GM18861 (cell line): ENCODE measurements around the gene HNRNPK.

ENCODE experiments used
- ATAC-seq: cut with Tn5 transposase; IDR thresholded peaks from one replicate; pipeline ENCODE4 v1.9.1; 2021; ENCODE audit not compliant: unreplicated experiment

Gene HNRNPK

DNA sequence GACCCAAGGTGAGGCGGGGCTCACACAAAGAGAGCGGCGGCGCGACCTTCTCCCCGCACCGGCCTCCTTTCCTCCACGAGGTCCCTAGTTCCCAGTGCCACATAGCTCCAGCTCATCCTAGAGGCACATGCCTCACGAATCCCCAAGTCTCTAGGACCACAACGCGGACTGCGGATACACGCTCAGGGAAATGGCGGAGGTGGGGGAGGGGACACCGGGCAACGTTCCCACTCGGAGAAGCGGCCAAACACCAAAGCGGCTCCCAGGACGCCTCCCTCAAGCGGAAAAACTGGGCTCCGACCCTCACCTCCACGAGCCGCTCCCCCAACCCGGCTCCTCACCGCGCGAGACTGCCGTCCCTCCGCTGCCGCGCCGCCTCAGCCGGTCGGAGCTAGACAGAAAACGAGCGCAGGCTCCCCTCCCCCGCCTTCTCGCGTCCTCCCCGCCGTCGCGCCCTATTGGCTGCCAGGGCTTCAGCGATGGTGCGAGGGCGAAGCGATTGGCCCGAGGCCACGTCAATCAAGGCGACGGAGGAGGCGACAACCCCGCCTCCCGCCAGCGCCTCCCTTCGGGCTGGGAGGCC, at the start of gene HNRNPK:
TSS of gene HNRNPK (minus strand) at position 404 of the 583 bp plus-strand sequence. CDS start 1,963 bp downstream, outside the sequence.
- ATAC-seq, result peak; percentile 84

DNA sequence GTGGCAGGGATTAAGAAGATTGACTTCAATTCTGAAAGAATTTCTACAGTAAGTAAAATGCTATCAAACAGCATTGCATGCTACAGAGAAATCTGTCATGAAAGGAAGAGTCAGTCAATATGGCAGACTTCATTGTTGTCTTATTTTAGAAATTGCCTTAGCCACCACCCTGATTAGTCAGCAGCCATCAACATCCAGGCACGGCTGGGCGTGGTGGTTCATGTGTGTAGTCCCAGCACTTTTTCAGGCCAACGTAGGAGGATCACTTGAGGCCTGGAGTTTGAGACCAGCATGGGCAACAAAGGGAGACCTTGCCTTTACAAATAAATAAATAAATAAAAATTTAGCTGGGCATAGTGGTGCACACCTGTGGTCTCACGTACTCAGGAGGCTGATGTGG, 47.2 kb upstream of the HNRNPK start:
- no peak for ATAC-seq

DNA sequence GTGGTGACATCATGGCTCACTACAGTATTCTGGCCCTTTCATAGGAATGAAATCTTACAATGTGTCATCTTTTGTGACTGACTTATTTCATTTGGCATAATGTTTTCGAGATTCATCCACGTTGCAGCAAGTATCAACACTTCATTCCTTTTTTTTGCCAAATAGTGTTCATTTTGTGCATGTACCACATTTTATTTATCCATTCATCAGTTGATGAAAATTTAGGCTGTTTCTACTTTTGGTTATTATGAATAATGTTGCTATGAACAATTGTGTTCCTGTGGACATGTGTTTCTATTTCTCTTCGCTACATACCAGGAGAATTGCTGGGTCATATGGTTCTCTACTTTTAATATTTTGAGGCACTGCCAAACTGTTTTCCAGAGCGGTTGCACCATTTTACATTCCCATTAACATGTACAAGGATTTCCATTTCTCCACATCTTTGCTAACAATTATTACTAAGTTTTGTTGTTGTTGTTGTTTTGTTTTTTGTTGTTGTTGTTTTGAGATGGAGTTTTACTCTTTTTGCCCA, 44.1 kb upstream of the HNRNPK start:
- ATAC-seq, result no peak

- no peak for ATAC-seq
Measured at GRCh38 chr9:84007662-84008061, 27.6 kb upstream of the HNRNPK start.

- ATAC-seq, result peak; percentile 39
Measured at GRCh38 chr9:84003246-84003645, 23.2 kb upstream of the HNRNPK start.

DNA sequence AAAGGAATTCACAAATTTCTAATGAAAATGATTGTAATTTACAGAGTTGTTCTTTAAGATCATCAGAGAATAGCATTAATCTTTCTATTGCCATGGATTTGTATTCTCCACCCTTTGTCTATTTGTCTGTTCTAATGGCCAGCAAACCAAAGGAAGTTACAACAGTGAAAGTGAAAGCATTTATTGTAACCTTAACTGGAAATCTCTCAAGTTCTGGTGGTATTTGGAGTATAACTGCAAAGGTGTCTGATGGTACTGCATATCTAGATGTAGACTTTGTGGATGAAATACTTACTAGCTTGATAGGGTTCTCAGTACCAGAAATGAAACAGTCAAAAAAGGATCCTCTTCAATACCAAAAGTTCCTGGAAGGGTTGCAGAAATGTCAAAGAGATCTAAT, 22.3 kb upstream of the HNRNPK start:
- peak; percentile 84 for ATAC-seq

DNA sequence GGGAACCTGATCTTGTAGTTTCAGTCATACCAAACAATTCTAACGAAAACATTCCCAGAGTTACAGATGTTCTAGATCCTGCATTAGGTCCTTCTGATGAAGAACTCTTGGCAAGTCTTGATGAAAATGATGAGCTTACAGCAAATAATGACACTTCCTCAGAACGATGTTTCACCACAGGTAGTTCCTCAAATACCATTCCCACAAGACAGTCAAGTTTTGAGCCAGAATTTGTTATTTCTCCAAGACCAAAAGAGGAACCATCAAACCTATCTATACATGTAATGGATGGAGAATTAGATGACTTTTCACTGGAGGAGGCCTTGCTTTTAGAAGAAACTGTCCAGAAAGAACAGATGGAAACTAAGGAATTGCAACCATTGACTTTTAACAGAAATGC, 21.6 kb upstream of the HNRNPK start:
- ATAC-seq, result no peak

DNA sequence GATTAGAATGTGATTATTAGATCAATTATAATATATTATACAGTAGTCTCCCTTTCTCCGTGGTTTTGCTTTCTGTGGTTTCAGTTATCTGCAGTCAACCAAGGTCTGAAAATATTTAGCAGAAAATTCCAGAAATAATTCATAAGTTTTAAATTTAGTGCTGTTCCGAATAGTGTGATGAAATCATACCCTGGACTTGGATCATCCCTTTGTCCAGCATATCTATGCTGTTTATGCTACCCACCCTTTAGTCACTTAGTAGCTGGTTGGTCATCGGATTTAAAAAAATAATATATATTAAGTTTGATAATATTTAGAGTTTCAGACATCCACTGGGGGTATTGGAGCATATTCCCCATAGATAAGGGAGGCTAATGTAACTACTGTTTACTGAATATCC, 20.2 kb upstream of the HNRNPK start:
- ATAC-seq, result no peak

DNA sequence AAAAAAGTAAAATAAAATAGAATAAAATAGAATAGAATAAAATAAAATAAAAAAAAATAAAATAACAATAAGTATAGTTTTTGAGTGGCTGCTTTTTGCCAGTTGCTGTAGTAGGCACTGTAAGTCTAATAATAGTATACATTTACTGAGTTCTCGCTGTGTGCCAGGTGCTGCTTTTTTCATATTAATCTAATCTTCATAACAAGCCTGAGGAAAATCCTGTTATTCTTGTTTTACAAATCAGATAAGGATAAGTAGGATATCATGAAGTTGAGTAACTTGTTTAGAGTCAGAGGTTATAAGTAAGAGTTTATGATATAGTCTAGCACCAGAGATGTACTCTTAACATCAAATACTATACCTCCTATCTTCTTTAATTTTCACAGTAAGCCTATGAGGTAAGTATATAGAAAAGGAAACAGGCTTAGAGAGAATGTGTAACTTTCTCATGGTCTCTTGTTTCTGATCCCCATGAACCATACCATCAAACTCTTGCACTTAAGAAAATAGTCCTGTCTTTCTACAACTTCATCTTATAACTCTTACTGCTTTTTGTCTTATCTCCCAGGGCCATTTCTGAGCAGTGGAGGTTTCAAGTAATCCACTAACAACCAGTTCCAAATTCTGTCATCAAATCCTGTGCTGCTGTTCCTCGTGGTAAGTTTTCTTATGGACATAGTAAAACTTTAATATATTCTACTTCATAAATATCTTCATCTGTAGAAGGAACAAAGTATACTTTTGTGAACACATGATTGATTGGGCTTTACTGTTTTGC, 19.3 kb upstream of the HNRNPK start:
- no peak for ATAC-seq

DNA sequence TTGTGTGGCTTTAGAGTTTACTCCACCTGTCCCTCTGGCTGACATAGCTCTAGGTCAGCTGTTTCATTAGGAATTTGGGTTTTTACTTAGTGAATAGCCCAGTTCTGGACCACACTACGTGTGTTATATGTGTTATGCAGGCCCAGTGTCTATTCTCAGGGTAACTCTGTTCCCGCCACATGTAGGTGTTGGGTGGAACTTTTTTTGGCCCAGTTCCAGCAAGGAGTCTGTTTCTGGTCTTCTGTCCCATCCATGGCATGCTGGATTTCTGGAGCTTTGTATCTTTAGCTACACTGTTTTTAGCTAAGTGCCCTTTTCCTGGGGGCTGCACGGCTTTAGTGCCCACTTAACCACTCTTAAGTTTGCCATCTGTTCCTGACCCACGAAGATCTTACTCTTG, 16.1 kb upstream of the HNRNPK start:
- no peak for ATAC-seq

DNA sequence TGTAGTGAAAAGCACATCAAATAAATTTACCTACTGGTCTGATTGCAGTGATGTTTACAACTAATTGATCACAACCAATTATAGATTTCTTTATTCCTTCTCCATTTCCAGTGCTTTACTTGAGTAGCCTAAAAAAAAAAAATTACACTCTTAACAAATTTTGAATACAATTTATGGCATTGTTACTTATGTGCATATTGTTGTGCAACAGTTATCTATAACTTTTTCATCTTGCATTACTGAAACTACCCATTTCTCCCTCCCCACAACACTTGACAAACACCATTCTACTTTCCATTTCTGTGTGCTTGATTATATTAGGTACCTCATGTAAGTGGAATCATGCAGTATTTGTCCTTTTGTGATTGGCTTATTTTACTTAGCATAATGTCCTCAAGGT, 12.9 kb upstream of the HNRNPK start:
- no peak for ATAC-seq

DNA sequence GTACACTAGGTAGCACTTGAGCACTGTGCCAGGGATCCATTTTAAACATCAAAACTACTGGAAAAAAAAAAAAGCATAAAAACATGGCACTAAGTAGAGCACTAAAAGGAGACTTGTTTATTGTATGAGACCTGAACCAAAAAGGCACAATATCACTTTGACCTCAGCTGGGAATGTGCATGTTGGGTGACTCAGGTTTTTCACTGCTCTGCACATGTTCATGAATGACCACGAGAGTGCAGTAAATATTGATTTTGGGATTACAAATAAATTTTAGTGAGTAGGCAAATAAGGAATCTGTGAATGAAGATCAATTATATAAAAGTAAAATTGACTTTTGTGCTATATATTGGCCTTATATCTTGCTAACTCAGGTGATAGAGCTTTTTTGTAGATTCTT, 12.4 kb upstream of the HNRNPK start:
- no peak for ATAC-seq

DNA sequence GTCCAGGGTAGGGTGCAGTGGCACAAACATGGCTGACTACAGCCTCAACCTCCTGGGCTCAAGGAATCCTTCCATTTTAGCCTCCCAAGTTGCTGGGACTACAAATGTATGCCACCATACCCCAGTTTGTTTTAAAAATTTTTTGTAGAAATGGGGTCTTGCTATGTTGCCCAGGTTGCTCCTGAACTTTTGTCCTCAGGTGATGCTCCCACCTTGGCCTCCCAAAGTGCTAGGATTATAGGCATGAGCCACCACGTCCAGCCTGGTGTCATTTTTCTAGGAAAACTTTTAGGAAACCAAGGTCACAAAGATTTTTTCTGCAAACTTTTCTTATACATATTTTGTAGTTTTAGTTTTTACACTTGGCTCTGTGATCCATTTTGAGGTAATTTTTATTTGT, 11.3 kb upstream of the HNRNPK start:
- ATAC-seq, result no peak

DNA sequence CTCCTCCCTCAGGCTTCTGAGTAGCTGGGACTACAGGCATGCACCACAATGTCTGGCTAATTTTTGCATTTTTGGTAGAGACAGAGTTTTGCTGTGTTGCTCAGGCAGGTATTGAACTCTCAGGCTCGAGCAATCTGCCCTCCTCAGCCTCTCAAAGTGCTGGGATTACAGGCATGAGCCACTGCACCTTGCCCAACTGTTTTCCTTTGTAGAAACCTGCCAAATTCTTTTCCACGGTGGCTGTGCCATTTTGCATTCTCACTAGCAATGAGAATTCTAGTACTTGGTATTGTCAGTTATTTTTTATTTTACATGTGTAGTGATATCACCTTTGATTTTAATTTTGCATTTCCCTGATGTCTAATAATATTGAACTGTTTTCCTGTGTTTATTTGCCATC, 8.4 kb upstream of the HNRNPK start:
- ATAC-seq, result no peak

DNA sequence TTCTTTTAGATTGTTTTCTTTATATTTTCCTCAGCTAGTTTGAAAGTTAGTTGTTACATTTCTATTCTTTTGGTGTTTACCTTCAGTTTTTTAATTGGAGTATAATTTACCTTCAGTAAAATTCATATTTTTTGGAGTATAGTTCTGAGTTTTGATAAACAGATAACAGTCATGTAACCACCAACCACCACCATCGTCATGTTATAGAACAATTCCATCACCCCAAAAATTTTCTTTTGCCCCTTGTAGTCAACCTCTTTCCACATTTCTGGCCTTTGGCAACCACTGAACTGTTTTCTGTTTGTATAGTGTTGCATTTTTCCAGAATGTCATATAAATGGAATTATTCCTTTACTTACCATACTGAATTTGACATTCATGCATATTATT, 7.4 kb upstream of the HNRNPK start:
- ATAC-seq, result no peak

- ATAC-seq, result no peak
Measured at GRCh38 chr9:83986765-83987401, 6.9 kb upstream of the HNRNPK start.

- no peak for ATAC-seq
Measured at GRCh38 chr9:83986195-83986594, 6.2 kb upstream of the HNRNPK start.

DNA sequence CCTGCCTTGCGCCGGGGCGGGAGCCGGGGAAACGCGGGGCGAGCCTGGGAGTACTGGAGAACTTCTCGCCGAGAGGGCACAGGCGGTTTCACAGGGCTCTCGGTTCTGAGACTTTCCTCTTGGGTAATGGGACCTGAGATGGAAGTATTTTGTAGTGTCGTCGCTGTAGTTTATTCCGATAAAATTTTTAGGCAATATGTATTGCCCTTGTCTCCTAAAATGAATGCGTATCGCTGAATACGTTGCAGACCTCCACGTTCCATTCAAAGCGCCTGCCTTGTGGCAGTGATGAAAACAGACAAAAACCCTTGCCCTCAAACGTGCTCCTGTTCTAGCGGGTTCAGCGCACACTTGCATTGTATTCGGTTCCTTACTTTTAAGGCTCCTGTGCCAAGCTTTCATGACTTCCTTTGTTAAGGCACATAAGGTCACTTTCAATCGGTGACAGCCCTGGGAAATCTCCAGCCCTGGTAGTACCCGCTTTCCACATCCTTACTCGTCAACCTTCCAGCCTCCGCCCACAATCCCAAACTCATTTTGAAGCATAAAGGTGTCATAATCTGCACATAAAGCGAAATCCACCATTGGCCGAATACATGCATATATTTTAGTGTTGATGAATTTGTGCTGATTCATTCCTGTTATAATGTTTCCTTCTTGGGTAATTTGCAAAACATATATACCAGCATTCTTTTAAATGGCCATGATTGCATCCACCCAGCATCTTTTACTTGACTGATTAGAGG, 1.3 kb upstream of the HNRNPK start:
- no peak for ATAC-seq

DNA sequence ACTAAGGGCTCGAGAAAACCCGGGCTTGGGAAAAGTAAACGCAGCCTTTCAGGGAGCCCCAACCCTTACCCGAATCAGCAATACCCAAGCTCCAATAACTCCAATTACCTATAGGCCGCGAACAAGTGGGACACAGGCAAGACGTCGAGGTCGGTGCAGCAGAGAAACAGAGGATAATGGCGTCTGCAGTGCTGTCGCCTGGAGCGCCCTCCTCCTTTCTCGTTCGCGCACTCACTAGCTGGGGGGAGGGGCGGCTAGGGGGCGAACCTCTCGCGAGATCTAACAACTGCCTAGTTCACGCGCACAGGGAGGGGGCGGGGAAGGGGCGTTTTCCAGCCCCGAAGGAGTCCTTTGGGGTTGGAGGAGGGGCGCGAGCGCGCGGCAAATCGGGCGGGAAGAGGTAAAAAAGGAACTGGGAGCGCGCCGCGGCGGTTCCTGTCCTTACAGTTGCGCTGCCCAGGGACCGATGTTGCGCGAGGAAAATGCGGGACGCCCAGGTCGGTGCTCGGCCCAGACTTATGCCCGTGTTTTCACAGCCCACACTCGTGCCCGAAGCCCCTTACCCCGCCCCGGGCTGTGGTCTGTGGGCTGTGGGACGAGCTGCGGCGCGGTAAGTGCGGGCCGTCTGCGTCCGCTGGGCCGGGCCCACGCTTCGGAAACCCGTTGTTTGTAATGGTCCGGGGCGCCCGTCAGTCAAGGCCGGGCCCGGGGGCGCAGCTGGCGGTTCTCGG, 545 bp upstream of the HNRNPK start, which contains the start of gene RMI1:
TSS of gene RMI1 (plus strand) at position 411 of the 731 bp plus-strand sequence. CDS start 20,182 bp downstream, outside the sequence.
- peak; percentile 41 for ATAC-seq

GRCh38 chr9:83978992-83979811, 813 bp downstream of the HNRNPK start:
- no peak for ATAC-seq
